OCI-LY3 (cell line): Measurements from ENCODE around the gene CD96.

Source experiments
- H2AFZ ChIP-seq: fragments of 200-600, 300-600 bp; shearing (Covaris generic); 2 replicates; pipeline ENCODE4 v1.6.0; 2014; ENCODE audit warnings: antibody characterized with exemption, low read depth, low read length
- H3K27ac ChIP-seq: fragments of 200-600, 300-600 bp; sonication (generic); 2 replicates; pipeline ENCODE4 v1.5.1; 2014; ENCODE audit warnings: mild to moderate bottlenecking, low read length, moderate library complexity, mixed read lengths
- H3K27me3 ChIP-seq: fragments of 200-600, 300-600 bp; sonication (generic); 2 replicates; pipeline ENCODE4 v1.6.1; 2014; ENCODE audit warnings: low read depth, low read length, mixed read lengths
- H3K36me3 ChIP-seq: fragments of 200-600, 300-600 bp; sonication (generic); replicated peaks from 2 replicates; pipeline ENCODE3; 2014; ENCODE audit warnings: low read depth, low read length, mixed read lengths
- H3K4me1 ChIP-seq: fragments of 300-600, 200-600 bp; sonication (generic); 2 replicates; pipeline ENCODE4 v1.6.1; 2014; ENCODE audit warnings: low read length, mixed read lengths
- H3K4me2 ChIP-seq: fragments of 200-600, 300-600 bp; sonication (generic); 2 replicates; pipeline ENCODE4 v1.6.1; 2014; ENCODE audit warnings: low read length, mixed read lengths
- H3K4me3 ChIP-seq: fragments of 300-600, 200-600 bp; sonication (generic); 2 replicates; pipeline ENCODE4 v1.5.1; 2014; ENCODE audit warnings: antibody characterized with exemption, mild to moderate bottlenecking, low read length, moderate library complexity
- H3K79me2 ChIP-seq: fragments of 300-600, 200-600 bp; shearing (Covaris generic); 2 replicates; pipeline ENCODE4 v1.6.1; 2014; ENCODE audit warnings: mild to moderate bottlenecking, low read length, mixed read lengths
- H3K9ac ChIP-seq: fragments of 300-600, 200-600 bp; shearing (Covaris generic); 2 replicates; pipeline ENCODE4 v1.6.0; 2014; ENCODE audit warnings: mild to moderate bottlenecking, low read length, moderate library complexity
- H3K9me3 ChIP-seq: fragments of 200-600, 300-600 bp; shearing (Covaris generic); 2 replicates; pipeline ENCODE4 v1.6.1; 2014; ENCODE audit warnings: low read length, mixed read lengths; ENCODE audit not compliant: insufficient read depth
- H4K20me1 ChIP-seq: fragments of 200-600, 300-600 bp; sonication (generic); 2 replicates; pipeline ENCODE4 v1.6.1; 2016; ENCODE audit warnings: low read length, mixed read lengths; ENCODE audit not compliant: insufficient read depth
- CTCF ChIP-seq: fragments of 200-600, 300-600 bp; sonication (generic); IDR thresholded peaks from 2 replicates; pipeline ENCODE4 v1.5.1; 2014; ENCODE audit warnings: antibody characterized with exemption, low read length, low read depth
- EZH2phosphoT487 ChIP-seq: fragments of 200-600 bp; shearing (Covaris generic); IDR thresholded peaks from 2 replicates; pipeline ENCODE4 v1.6.1; 2018; ENCODE audit warnings: antibody characterized with exemption, mixed run types, low read depth

Gene CD96

GRCh38 chr3:111590143-111590491 is 48.1 kb downstream of the CD96 start:
- H3K9ac ChIP-seq: no peak overlapping the region
- H2AFZ ChIP-seq: no peak overlapping the region
- TF ChIP-seq EZH2phosphoT487: no peak
- no peak for TF ChIP-seq CTCF
- no peak overlapping the region for H3K27ac ChIP-seq
- H3K4me1 ChIP-seq: peaks cover 14% of the 10 kb centered on the region
- no peaks in the 10 kb centered on the region for H4K20me1 ChIP-seq
- H3K9me3 ChIP-seq: no peaks in the 10 kb centered on the region
- no peaks in the 10 kb centered on the region for H3K79me2 ChIP-seq
- H3K4me2 ChIP-seq: no peak overlapping the region
- no peaks in the 10 kb centered on the region for H3K27me3 ChIP-seq
- H3K36me3 ChIP-seq: no peaks in the 10 kb centered on the region
- H3K4me3 ChIP-seq: no peak overlapping the region

DNA sequence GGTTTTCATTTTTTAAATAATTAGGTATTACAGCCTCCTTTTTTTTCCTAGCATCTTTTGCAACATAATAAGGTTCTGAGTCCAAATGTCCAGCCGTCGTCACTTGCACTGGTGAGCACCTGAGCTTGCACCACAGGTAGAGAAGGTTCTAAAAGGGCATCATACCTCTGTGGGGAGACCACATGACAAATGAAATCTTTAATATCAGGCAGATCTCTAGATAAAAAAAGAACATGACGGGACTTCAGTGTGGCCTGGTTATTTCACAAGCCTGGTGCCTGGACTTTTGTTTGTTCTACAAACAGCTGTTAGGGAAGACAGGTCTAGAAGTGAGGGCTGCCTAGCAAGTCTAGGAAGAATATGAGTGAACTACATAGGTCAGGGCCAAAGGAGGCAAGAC is 49.6 kb downstream of the CD96 start:
- H3K9me3 ChIP-seq: no peaks in the 10 kb centered on the region
- no peak overlapping the region for H3K4me3 ChIP-seq
- no peaks in the 10 kb centered on the region for H3K79me2 ChIP-seq
- TF ChIP-seq CTCF (no peak), EZH2phosphoT487 (no peak)
- no peak overlapping the region for H3K9ac ChIP-seq
- H4K20me1 ChIP-seq: no peaks in the 10 kb centered on the region
- H3K4me1 ChIP-seq: peaks cover 20% of the 10 kb centered on the region
- no peak overlapping the region for H2AFZ ChIP-seq
- H3K27ac ChIP-seq: no peak overlapping the region
- H3K4me2 ChIP-seq: no peak overlapping the region
- no peaks in the 10 kb centered on the region for H3K36me3 ChIP-seq
- H3K27me3 ChIP-seq: no peaks in the 10 kb centered on the region

GRCh38 chr3:111592143-111592542 is 50.1 kb downstream of the CD96 start:
- H2AFZ ChIP-seq: no peak overlapping the region
- H4K20me1 ChIP-seq: no peaks in the 10 kb centered on the region
- no peak overlapping the region for H3K27ac ChIP-seq
- H3K36me3 ChIP-seq: no peaks in the 10 kb centered on the region
- H3K27me3 ChIP-seq: no peaks in the 10 kb centered on the region
- no peaks in the 10 kb centered on the region for H3K79me2 ChIP-seq
- no peak for TF ChIP-seq CTCF
- no peak for TF ChIP-seq EZH2phosphoT487
- peaks cover 20% of the 10 kb centered on the region for H3K4me1 ChIP-seq
- no peaks in the 10 kb centered on the region for H3K9me3 ChIP-seq
- no peak overlapping the region for H3K9ac ChIP-seq
- H3K4me3 ChIP-seq: no peak overlapping the region
- no peak overlapping the region for H3K4me2 ChIP-seq

- no peak overlapping the region for H2AFZ ChIP-seq
- no peak overlapping the region for H3K9ac ChIP-seq
- peaks cover 20% of the 10 kb centered on the region for H3K4me1 ChIP-seq
- H3K4me2 ChIP-seq: no peak overlapping the region
- no peaks in the 10 kb centered on the region for H3K9me3 ChIP-seq
- H3K4me3 ChIP-seq: no peak overlapping the region
- no peak for TF ChIP-seq CTCF
- no peaks in the 10 kb centered on the region for H3K27me3 ChIP-seq
- H3K27ac ChIP-seq: no peak overlapping the region
- no peaks in the 10 kb centered on the region for H3K79me2 ChIP-seq
- no peaks in the 10 kb centered on the region for H4K20me1 ChIP-seq
- no peaks in the 10 kb centered on the region for H3K36me3 ChIP-seq
These were observed 50.9 kb downstream of the CD96 start for GRCh38 chr3:111592936-111593335.
